H9 (cell line): ENCODE results near the gene TMEM121. TPM values are rescaled to one million over a fixed set of nuclear protein-coding genes. Genes with fewer than 3 reads are reported as not detected.
"Not testable (repeated sequence)": the region's sequence is repeated elsewhere in the genome, so short reads cannot be mapped to it uniquely, and the experiment has no call there.

Source experiments
- DNase-seq: peaks from one replicate; pipeline ENCODE4 v3.0.0-alpha.2; 2017
- H2AFZ ChIP-seq: one replicate; pipeline ENCODE4 v1.6.1; 2013; ENCODE audit warnings: mild to moderate bottlenecking, low read length, control low read depth, moderate library complexity
- H2AK5ac ChIP-seq: 2 replicates; pipeline ENCODE4 v1.6.1; 2013; ENCODE audit warnings: low read length, control low read depth, mixed read lengths; ENCODE audit not compliant: insufficient read length
- H2BK120ac ChIP-seq: one replicate; pipeline ENCODE4 v1.6.1; 2013; ENCODE audit warnings: low read depth, mild to moderate bottlenecking, low read length, control low read depth, inconsistent platforms; ENCODE audit not compliant: poor library complexity, severe bottlenecking
- H2BK12ac ChIP-seq: 2 replicates; pipeline ENCODE4 v1.6.1; 2013; ENCODE audit warnings: low read length, control low read depth, mixed read lengths, low read depth; ENCODE audit not compliant: insufficient read length
- H2BK15ac ChIP-seq: 2 replicates; pipeline ENCODE4 v1.6.1; 2013; ENCODE audit warnings: low read depth, low read length, control low read depth
- H2BK20ac ChIP-seq: one replicate; pipeline ENCODE4 v1.6.1; 2013; ENCODE audit warnings: low read depth, mild to moderate bottlenecking, low read length, control low read depth, inconsistent platforms; ENCODE audit not compliant: poor library complexity, severe bottlenecking
- H2BK5ac ChIP-seq: 2 replicates; pipeline ENCODE4 v1.6.1; 2013; ENCODE audit warnings: low read length, control low read depth, mixed read lengths; ENCODE audit not compliant: insufficient read length
- H3K14ac ChIP-seq: 2 replicates; pipeline ENCODE4 v1.6.1; 2013; ENCODE audit warnings: low read length, control low read depth; ENCODE audit not compliant: insufficient read depth
- H3K18ac ChIP-seq: 2 replicates; pipeline ENCODE4 v1.6.1; 2013; ENCODE audit warnings: low read depth, mild to moderate bottlenecking, mixed read lengths, low read length, control low read depth; ENCODE audit not compliant: insufficient read length
- H3K23ac ChIP-seq: 2 replicates; pipeline ENCODE4 v1.6.1; 2013; ENCODE audit warnings: low read length, control low read depth, mixed read lengths, low read depth; ENCODE audit not compliant: insufficient read length
- H3K23me2 ChIP-seq: 2 replicates; pipeline ENCODE4 v1.6.1; 2013; ENCODE audit warnings: low read depth, mild to moderate bottlenecking, mixed read lengths, low read length, control low read depth; ENCODE audit not compliant: insufficient read length, poor library complexity, severe bottlenecking
- H3K27ac ChIP-seq: 2 replicates; pipeline ENCODE4 v1.5.1; 2013; ENCODE audit warnings: low read length, control low read depth, mixed read lengths, low read depth; ENCODE audit not compliant: insufficient read length
- H3K27me3 ChIP-seq: 2 replicates; pipeline ENCODE4 v1.6.1; 2013; ENCODE audit warnings: low read length, control low read depth, inconsistent platforms; ENCODE audit not compliant: insufficient read depth
- H3K4ac ChIP-seq: 2 replicates; pipeline ENCODE4 v1.6.1; 2013; ENCODE audit warnings: low read depth, mild to moderate bottlenecking, control low read depth, inconsistent platforms, low read length, moderate library complexity
- H3K4me1 ChIP-seq: 2 replicates; pipeline ENCODE4 v1.6.1; 2013; ENCODE audit warnings: low read length, control low read depth, inconsistent platforms; ENCODE audit not compliant: insufficient read depth
- H3K4me2 ChIP-seq: 2 replicates; pipeline ENCODE4 v1.6.1; 2013; ENCODE audit warnings: low read length, control low read depth, mixed read lengths; ENCODE audit not compliant: insufficient read length, insufficient read depth
- H3K56ac ChIP-seq: 2 replicates; pipeline ENCODE4 v1.6.1; 2013; ENCODE audit warnings: low read depth, mild to moderate bottlenecking, mixed read lengths, low read length, control low read depth; ENCODE audit not compliant: insufficient read length
- H3K79me1 ChIP-seq: 2 replicates; pipeline ENCODE4 v1.6.1; 2013; ENCODE audit warnings: low read depth, mild to moderate bottlenecking, moderate library complexity, low read length, control low read depth, inconsistent platforms; ENCODE audit not compliant: insufficient read depth, poor library complexity, severe bottlenecking
- H3K79me2 ChIP-seq: 2 replicates; pipeline ENCODE4 v1.6.1; 2013; ENCODE audit warnings: low read length, control low read depth, inconsistent platforms; ENCODE audit not compliant: insufficient read depth
- H3K9ac ChIP-seq: 2 replicates; pipeline ENCODE4 v1.6.1; 2013; ENCODE audit warnings: low read length, control low read depth, mixed read lengths; ENCODE audit not compliant: insufficient read length; ENCODE audit errors: extremely low read depth
- H3K9me3 ChIP-seq: one replicate; pipeline ENCODE4 v1.6.1; 2013; ENCODE audit warnings: low read depth, low read length, inconsistent platforms; ENCODE audit not compliant: control insufficient read depth
- H3T11ph ChIP-seq: one replicate; pipeline ENCODE4 v1.6.1; 2013; ENCODE audit warnings: mild to moderate bottlenecking, low read length, control low read depth, inconsistent platforms
- H4K20me1 ChIP-seq: one replicate; pipeline ENCODE4 v1.6.1; 2013; ENCODE audit not compliant: control insufficient read depth, insufficient read length, insufficient read depth
- H4K5ac ChIP-seq: 2 replicates; pipeline ENCODE4 v1.6.1; 2013; ENCODE audit warnings: low read depth, mild to moderate bottlenecking, mixed read lengths, low read length, control low read depth; ENCODE audit not compliant: insufficient read length
- H4K8ac ChIP-seq: replicated peaks from 2 replicates; pipeline ENCODE4 v1.6.1; 2013; ENCODE audit warnings: low read length, control low read depth, mixed read lengths, low read depth; ENCODE audit not compliant: insufficient read length
- H4K91ac ChIP-seq: 2 replicates; pipeline ENCODE4 v1.6.1; 2013; ENCODE audit warnings: low read depth, mild to moderate bottlenecking, moderate library complexity, mixed read lengths, low read length, control low read depth; ENCODE audit not compliant: insufficient read length
- H3K27ac Mint-ChIP-seq, 3 experiments: 2 replicates in 2 of 3; 3 replicates in 1 of 3; pipeline ENCODE4 v1.8.0; 2020 to 2021; ENCODE audit warnings: mixed read lengths in 3 of 3, mild to moderate bottlenecking in 1 of 3, moderate library complexity in 1 of 3
- H3K27me3 Mint-ChIP-seq: 2 replicates; pipeline ENCODE4 v1.8.0; 2021; ENCODE audit warnings: low read depth, mild to moderate bottlenecking, moderate library complexity, mixed read lengths
- H3K36me3 Mint-ChIP-seq, 3 experiments: 2 replicates in 2 of 3; 3 replicates in 1 of 3; pipeline ENCODE4 v1.8.0; 2020 to 2021; ENCODE audit warnings: low read depth in 3 of 3, mixed read lengths in 3 of 3; ENCODE audit not compliant: insufficient read depth in 1 of 3
- H3K4me1 Mint-ChIP-seq, 2 experiments: 2 replicates each; pipeline ENCODE4 v1.8.0; 2020; ENCODE audit warnings: mixed read lengths in 2 of 2
- H3K4me3 Mint-ChIP-seq, 2 experiments: 2 replicates in 1 of 2; 3 replicates in 1 of 2; pipeline ENCODE4 v1.8.0; 2020 to 2021; ENCODE audit warnings: mild to moderate bottlenecking in 2 of 2, mixed read lengths in 2 of 2, moderate library complexity in 1 of 2
- H3K9me3 Mint-ChIP-seq, 2 experiments: 2 replicates in 1 of 2; 3 replicates in 1 of 2; pipeline ENCODE4 v1.8.0; 2020; ENCODE audit warnings: mild to moderate bottlenecking in 2 of 2, mixed read lengths in 2 of 2, moderate library complexity in 1 of 2
- WGBS: extraction: QIAGEN DNeasy Blood & Tissue Kit; methylation state at CpG from one replicate; pipeline ENCODE4 v1.1.7; 2013; ENCODE audit warnings: missing lambda C conversion rate, low lambda C conversion rate, mixed read lengths; ENCODE audit not compliant: insufficient read length; ENCODE audit errors: extremely low coverage; 5-methylcytosine and 5-hydroxymethylcytosine counted together
- total RNA-seq: library from RNA; stranded (reverse); gene quantifications from 2 replicates; pipeline ENCODE4 v1.2.1, GENCODE V29; 2021

Gene TMEM121
- total RNA-seq, 1 experiment from 2014 or later, result 2.6 TPM

DNA sequence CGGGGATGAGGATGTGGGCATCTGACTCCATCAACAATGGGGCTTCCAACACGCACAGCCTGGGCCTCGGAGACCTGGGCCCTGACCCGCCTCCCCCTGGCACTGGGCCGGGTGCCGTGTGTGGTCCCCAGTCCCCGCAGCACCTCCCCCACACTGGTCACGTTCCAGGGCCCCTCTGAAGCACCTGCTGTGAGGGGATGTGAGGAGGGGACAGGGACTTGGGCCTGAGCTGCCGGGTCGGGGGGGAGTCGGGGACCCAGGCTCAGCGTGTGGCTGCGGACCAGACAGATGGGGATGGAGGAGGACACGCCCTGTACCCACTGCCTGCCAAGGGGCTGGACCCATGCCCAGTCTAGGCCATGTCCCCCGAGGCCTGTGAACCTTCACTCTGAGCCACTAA lies 45.7 kb downstream of the TMEM121 start:
- not testable (repeated sequence) for H3K79me1 ChIP-seq, H2BK120ac ChIP-seq, H3K4me1 ChIP-seq, H4K8ac ChIP-seq, H3T11ph ChIP-seq, H3K4me1 Mint-ChIP-seq, H4K20me1 ChIP-seq, H3K9ac ChIP-seq, H3K79me2 ChIP-seq, H3K14ac ChIP-seq, H3K18ac ChIP-seq, H2BK12ac ChIP-seq, H3K27me3 Mint-ChIP-seq, H2AK5ac ChIP-seq, H3K4me2 ChIP-seq, H3K56ac ChIP-seq, H3K4me3 Mint-ChIP-seq, H3K23me2 ChIP-seq, H3K27me3 ChIP-seq, H2BK5ac ChIP-seq, H3K27ac Mint-ChIP-seq, H2BK20ac ChIP-seq, H3K4ac ChIP-seq, H3K27ac ChIP-seq, H2AFZ ChIP-seq, DNase-seq, H4K91ac ChIP-seq, H3K23ac ChIP-seq, H4K5ac ChIP-seq, H2BK15ac ChIP-seq
- peaks cover 52 to 63% of the 10 kb centered on the region in 2 experiments for H3K9me3 Mint-ChIP-seq
- H3K36me3 Mint-ChIP-seq, result peaks cover 30 to 41% (median 40%) of the 10 kb centered on the region in 3 experiments; a peak in 6 of 7 replicates
- WGBS, result no CpG with 5 or more reads among the region's 15 CpGs
- H3K9me3 ChIP-seq, result peaks cover 59% of the 10 kb centered on the region

GRCh38 chr14:105573841-105574240 lies 47.5 kb downstream of the TMEM121 start:
- not testable (repeated sequence) for H3K79me1 ChIP-seq, H2BK120ac ChIP-seq, H3K27me3 ChIP-seq, H3K23me2 ChIP-seq, H4K91ac ChIP-seq, H3K4ac ChIP-seq, H4K20me1 ChIP-seq, H2BK5ac ChIP-seq, H2BK20ac ChIP-seq, H3T11ph ChIP-seq, H3K18ac ChIP-seq, H3K4me1 ChIP-seq, H4K8ac ChIP-seq, H3K27ac ChIP-seq, H4K5ac ChIP-seq, H3K4me1 Mint-ChIP-seq, H3K23ac ChIP-seq, H2BK15ac ChIP-seq, H2BK12ac ChIP-seq, H3K4me3 Mint-ChIP-seq, H2AFZ ChIP-seq, H3K4me2 ChIP-seq, DNase-seq, H3K9ac ChIP-seq, H3K14ac ChIP-seq, H3K79me2 ChIP-seq, H3K56ac ChIP-seq, H3K27ac Mint-ChIP-seq, H2AK5ac ChIP-seq
- H3K27me3 Mint-ChIP-seq, result peaks cover 12% of the 10 kb centered on the region
- H3K9me3 Mint-ChIP-seq, result peaks cover 52 to 62% of the 10 kb centered on the region in 2 experiments
- peaks cover 37 to 43% (median 43%) of the 10 kb centered on the region in 3 experiments; a peak in 6 of 7 replicates for H3K36me3 Mint-ChIP-seq
- no CpG with 5 or more reads among the region's 15 CpGs for WGBS
- H3K9me3 ChIP-seq, result peaks cover 56% of the 10 kb centered on the region
